ENCODE results near the gene DYNC1I2.

DYNC1I2 gene

DNA sequence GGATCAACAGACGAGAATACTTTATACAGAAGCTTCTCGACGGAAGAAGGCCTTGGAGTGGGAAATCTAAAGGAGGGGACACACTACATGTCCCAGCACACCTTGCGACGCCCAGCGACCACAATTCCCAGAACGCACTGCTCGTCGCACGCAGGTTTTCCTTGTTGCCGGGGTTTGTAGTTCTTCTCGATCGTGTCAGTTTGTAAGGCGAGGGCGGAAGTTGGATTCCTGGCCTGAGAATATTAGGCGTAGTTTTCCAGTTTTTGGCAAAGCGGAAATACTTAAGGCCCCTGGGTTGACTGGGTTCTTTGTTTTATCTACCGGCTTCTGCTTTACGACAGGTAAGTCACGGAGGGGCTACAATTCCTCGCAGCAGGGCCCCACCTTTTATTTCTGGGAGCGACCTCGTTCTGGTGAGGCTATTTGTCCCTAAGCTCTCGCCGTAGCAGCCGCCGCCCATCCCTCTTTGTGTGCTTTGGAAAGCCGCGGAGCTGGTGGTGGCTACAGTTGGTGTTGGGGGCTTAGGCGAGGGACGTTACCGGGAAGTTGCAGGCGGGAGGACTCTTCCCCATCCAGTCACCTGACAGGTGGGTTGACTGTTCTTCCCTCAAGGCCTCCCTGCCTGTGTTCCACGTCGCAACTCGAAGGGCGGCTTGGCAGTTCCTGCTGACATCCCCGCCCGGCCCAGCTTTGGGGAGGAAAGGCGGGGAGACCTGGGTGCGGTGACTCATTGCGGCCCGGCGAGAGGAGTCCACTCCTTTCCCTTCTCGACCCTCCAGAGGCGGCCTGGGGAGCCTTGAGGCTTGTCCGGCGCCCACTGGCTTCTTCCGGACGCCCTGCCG is at the start of gene DYNC1I2:
TSS of gene DYNC1I2 (plus strand) at position 183 of the 842 bp plus-strand sequence. CDS start 2,687 bp downstream, outside the sequence.
- DNase-seq (ENCODE audit: low spot score) = peak; percentile 96

- DNase-seq (ENCODE audit: low spot score) = no peak
Observed at GRCh38 chr2:171651667-171652415, 35.4 kb upstream of the DYNC1I2 start.

DNA sequence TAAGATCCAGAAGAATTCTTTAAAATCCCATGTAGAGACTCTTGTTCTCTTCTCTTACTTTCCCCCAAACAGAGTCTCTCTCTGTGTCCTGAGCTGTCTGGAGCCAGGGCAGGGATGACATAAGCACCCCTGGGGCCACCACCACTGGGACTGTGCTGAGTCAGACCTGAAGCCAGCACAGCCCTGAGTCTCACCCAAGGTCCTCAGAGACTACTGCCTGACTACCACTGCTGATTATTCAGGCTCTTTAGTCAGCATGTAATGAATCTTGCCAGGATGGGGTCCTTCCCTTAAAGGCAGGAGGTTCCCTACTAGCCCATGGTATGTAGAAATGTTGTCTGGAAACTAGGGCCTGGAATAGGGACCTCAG is 34.9 kb upstream of the DYNC1I2 start:
- DNase-seq (ENCODE audit: low spot score) = peak; percentile 74

DNA sequence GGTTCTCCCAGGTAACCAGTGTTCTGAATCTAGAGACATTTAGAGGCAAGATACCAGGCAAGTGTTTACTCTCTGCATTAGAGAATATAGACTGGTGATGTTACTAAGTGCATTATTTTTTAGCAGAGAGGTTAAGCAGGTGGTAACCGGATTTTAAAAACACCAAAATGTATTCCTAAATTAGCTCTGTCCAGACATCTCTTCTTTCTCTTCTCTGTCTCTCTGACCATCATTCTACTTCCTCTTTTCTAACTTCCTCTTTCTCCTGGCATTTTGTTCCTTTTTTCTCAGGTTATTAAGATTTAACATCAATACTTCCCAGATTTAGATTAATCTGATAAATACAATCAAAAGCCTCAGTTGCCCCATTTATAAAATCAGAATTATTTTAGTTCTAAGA is 31.7 kb upstream of the DYNC1I2 start:
- no peak for DNase-seq (ENCODE audit: low spot score)

GRCh38 chr2:171667041-171667440 is 20.2 kb upstream of the DYNC1I2 start:
- DNase-seq (ENCODE audit: low spot score) = no peak

GRCh38 chr2:171668183-171668582 is 19.1 kb upstream of the DYNC1I2 start:
- no peak for DNase-seq (ENCODE audit: low spot score)

GRCh38 chr2:171669121-171669520 is 18.1 kb upstream of the DYNC1I2 start:
- no peak for DNase-seq (ENCODE audit: low spot score)

GRCh38 chr2:171670655-171671054 is 16.6 kb upstream of the DYNC1I2 start:
- DNase-seq (ENCODE audit: low spot score) = no peak

DNA sequence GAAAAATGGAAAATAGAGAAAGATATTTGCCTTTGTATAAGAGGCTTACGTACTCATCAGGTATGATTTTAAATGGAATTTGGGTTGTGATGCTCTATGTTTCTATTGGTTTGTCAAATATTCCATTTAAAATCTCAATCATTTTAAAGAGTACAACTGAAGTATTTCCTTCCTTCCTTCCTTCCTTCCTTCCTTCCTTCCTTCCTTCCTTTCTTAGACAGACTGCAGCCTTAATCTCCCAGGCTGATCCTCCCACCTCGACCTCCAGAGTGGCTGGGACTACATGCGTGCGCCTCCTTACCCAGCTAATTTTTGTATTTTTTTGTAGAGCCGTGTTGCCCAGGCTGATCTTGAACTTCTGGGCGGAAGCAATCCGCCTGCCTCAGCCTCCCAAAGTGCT is 15.4 kb upstream of the DYNC1I2 start:
- DNase-seq (ENCODE audit: low spot score) = no peak

DNA sequence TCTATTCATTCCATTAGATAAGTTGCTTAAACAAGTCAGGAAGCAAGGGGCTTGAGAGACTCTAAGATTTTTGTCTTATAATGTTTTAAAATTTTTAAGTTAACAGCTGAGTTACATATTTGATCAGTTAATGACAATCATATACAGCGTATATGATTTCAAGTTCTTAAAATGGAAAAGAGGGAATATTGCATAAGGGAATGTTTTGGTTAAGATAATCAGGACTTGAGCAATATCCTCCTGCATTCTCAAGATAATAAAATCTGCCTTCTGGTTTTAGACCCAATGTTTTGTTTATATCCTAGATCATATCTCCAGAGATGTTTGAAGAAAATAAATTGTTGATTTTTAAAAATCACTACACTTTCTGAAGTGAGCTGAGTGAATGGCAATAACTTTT is 13.4 kb upstream of the DYNC1I2 start:
- DNase-seq (ENCODE audit: low spot score) = no peak

DNA sequence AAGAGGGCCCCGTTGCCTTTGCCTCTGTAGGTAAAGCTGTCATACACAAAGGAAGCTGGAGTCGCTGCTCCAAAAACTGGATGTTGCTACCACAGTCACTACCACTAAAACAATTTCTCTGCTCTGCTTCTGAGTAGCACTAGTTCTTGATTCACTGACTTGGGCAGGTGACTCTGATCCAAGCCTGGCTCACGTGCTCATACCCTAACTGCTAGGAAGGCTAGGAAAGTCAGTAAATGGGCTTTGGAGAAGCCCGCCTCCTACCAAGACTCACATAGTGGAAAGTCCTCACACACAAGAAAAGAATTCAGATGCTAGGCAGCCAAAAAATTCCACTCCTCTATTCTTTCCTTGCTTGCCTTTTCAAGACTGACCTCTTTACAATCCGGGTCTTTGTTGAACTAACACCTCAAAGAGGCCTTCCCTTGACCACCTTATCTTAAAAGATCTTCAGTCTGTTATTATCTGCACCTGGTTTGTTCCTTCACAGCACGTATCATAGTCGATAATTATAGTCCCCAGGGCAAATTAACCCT is 11.4 kb upstream of the DYNC1I2 start:
- DNase-seq (ENCODE audit: low spot score) = no peak

- no peak for DNase-seq (ENCODE audit: low spot score)
Observed at GRCh38 chr2:171678619-171679018, 8.7 kb upstream of the DYNC1I2 start.

DNA sequence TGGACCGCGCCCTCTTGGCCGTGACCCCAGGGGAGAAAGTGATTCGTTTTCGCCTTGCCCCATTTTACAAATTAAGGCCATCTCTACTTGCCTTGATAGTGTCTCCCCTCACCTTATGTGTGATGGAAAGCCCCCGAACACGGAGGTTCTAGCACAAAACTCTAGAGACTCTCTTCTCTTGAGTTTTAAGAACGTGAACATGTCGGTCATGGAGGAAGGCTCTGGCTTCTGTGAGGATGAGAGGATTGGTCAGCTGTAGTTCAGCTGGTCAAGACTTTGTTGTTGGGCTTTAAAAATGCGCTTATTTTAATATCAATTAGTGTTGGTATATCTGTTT is 828 bp downstream of the DYNC1I2 start:
- DNase-seq (ENCODE audit: low spot score) = no peak

GRCh38 chr2:171692331-171692730 is 5.1 kb downstream of the DYNC1I2 start:
- DNase-seq (ENCODE audit: low spot score) = no peak

DNA sequence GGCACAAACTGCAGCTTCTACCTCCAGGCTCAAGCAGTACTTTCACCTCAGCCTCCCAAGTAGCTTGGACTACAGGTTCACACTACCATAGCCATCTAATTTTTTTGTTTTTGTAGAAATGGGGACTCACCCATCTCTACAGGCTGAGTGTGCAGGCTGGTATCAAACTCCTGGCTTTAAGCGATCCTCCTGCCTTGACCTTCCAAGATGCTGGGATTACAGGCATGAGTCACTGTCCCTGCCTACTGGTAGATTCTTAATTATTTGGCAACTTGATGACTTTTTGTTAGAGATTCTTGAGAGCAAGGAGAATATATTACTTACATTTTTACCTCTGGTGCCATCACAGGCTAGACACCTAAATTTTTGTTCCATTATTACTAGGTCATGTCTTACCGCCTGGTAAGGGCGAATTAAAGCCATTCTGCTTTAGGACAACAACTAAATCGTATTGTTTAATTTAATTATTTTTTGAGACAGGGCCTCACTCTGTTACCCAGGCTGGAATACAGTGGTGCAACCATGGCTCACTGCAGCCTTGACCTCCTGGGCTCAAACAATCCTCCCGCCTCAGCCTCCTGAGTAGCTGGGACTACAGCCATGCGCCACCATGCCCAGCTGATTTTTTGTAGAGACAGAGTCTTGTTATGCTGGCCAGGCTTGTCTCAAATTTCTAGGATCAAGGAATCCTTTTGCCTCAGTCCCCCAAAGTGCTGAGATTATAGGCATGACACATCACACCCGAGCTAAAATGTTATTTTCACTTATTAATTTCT is 15.7 kb downstream of the DYNC1I2 start:
- no peak for DNase-seq (ENCODE audit: low spot score)

- DNase-seq (ENCODE audit: low spot score) = peak; percentile 35
Observed at GRCh38 chr2:171703574-171704347, 16.5 kb downstream of the DYNC1I2 start.

GRCh38 chr2:171706152-171706803 is 19.0 kb downstream of the DYNC1I2 start:
- DNase-seq (ENCODE audit: low spot score) = no peak

DNA sequence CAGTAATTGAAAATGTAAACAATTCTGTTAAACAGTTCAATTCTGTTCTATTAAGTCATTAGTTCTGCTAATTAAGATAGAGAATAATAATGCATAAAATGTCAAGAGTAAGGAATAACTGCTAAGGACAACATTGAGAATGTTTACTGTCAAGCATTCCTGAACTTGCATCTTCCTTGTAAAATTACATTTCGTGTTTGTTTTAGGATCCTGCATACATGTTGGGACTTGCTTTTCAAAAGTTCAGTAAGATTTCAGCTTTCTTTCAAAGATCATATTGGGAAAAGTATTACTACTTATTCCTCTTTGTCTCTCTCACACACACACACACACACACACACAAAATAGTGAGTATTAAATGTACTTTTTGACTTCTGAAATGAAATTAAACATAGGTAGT is 20.5 kb downstream of the DYNC1I2 start:
- no peak for DNase-seq (ENCODE audit: low spot score)

DNA sequence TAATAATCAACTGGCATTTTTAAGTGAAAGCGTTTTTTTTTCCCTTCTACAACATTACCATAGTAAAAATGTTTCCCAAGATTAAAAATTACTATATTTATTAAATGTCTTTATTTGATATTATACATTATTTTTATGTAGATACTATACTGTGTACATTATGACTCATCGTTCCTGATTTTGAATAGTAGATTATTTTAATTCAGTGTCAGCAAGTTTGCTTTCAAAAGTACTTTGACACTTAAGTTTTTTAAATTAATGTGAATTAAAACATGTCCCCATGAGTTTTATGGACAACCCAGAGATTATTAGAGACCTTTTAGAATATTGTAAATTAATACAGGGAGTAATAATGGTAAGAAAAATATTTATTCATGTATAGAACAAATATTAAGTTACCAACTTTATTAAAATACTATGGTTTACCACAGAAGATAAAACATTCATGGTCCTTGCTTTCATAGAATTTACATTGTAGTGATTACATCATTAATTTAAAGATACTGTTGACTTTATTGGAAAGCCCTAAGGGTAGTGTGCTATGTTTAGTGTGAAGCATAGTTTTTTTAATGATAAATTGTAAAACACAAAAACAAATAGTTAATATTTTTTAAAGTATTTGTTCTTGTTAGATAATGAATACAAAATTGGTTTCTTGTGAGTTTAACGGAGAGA is 21.9 kb downstream of the DYNC1I2 start:
- no peak for DNase-seq (ENCODE audit: low spot score)

DNA sequence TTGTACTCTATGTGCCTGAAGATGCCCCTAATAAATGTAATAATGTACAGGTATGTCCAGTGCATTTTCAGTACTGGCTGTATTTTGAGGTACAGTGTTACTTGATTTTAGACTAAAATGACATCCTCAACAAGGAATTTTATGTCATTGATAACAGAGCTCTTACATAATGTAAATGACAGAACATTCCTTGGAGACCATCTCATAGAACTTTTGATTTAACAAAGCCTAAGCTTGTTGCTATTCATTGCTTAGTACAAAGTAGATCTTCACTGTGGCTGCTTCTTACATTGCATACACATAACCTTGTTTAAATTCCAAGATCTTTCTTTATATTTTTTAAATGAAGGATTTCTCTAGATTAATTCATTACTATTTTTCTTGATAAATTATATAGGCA is 24.1 kb downstream of the DYNC1I2 start:
- DNase-seq (ENCODE audit: low spot score) = no peak

GRCh38 chr2:171712051-171712450 is 24.8 kb downstream of the DYNC1I2 start:
- peak; percentile 50 for DNase-seq (ENCODE audit: low spot score)

Data from kidney tubule cell (primary cell).